ENCODE measurements around the gene LMAN1L. TPM values are rescaled to one million over a fixed set of nuclear protein-coding genes. Genes with fewer than 3 reads are reported as not detected.

Gene LMAN1L
- total RNA-seq, 4 donors from 2014 or later: 0.42 TPM; not detected in 3

DNA sequence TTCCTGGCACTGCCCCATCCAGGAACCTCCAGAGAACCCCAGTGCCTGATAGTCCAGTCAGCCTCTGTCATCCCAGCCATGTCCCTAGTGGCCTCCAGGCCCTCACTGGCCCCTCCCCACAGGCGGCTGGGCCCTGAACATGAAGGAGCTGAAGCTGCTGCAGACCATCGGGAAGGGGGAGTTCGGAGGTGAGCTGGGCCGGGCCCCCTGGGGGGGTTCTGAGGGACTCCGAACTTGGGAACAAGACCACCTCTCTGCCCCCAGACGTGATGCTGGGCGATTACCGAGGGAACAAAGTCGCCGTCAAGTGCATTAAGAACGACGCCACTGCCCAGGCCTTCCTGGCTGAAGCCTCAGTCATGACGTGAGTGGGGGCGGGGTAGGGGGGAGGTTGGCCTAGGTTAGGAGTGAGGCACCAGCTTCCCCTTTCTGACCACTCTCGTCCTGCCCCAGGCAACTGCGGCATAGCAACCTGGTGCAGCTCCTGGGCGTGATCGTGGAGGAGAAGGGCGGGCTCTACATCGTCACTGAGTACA, 12.0 kb upstream of the LMAN1L start:
- WGBS, 2 donors: 79 to 83% methylated on average over 19 to 20 of the region's 20 CpGs
- H3K36me3 ChIP-seq: peaks cover 0 to 65% (median 14%) of the 10 kb centered on the region in 3 donors
- H3K9me3 ChIP-seq: no peaks in the 10 kb centered on the region
- no peak overlapping the region for H3K4me3 ChIP-seq
- peaks cover 0 to 22% (median 14%) of the 10 kb centered on the region in 4 donors for H3K4me1 ChIP-seq
- TF ChIP-seq EP300 (IDR thresholded peaks at IDR 0.05) (no peak), POLR2A (IDR thresholded peaks at IDR 0.05) (no peak)
- TF ChIP-seq, protein P1, sequence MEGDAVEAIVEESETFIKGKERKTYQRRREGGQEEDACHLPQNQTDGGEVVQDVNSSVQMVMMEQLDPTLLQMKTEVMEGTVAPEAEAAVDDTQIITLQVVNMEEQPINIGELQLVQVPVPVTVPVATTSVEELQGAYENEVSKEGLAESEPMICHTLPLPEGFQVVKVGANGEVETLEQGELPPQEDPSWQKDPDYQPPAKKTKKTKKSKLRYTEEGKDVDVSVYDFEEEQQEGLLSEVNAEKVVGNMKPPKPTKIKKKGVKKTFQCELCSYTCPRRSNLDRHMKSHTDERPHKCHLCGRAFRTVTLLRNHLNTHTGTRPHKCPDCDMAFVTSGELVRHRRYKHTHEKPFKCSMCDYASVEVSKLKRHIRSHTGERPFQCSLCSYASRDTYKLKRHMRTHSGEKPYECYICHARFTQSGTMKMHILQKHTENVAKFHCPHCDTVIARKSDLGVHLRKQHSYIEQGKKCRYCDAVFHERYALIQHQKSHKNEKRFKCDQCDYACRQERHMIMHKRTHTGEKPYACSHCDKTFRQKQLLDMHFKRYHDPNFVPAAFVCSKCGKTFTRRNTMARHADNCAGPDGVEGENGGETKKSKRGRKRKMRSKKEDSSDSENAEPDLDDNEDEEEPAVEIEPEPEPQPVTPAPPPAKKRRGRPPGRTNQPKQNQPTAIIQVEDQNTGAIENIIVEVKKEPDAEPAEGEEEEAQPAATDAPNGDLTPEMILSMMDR (IDR thresholded peaks at IDR 0.05): no peak
- peak overlapping the region in 1 of 4 donors; percentile 20 for H3K27ac ChIP-seq
- no peak for DNase-seq (ENCODE audit: low spot score in 2 of 2)
- H3K27me3 ChIP-seq: no peaks in the 10 kb centered on the region

DNA sequence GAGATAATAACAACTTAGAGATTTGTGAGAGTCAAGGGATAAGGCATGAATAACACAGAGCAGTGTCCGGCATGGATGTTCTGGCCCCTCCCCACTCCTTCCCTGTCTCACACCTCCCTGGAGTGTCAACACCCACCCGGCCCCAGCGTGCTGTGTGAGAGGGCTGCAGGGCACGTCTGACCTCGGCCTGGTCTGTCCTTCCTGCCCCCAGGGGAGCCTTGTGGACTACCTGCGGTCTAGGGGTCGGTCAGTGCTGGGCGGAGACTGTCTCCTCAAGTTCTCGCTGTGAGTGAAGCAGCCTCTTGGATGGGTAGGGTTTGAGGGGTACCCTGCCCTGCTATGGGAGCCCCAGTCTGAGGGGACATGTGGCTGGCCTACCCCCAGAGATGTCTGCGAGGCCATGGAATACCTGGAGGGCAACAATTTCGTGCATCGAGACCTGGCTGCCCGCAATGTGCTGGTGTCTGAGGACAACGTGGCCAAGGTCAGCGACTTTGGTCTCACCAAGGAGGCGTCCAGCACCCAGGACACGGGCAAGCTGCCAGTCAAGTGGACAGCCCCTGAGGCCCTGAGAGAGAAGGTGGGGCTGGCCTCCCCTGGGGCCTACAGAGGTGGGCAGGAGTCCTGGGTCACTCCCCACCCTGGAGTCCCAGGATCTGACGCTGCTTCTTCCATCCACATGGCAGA, 11.2 kb upstream of the LMAN1L start:
- TF ChIP-seq EP300 (IDR thresholded peaks at IDR 0.05): no peak
- TF ChIP-seq, protein P1 (IDR thresholded peaks at IDR 0.05): no peak
- TF ChIP-seq POLR2A (IDR thresholded peaks at IDR 0.05): no peak
- 85 to 90% methylated on average over 12 to 16 of the region's 18 CpGs for WGBS, 2 donors

DNA sequence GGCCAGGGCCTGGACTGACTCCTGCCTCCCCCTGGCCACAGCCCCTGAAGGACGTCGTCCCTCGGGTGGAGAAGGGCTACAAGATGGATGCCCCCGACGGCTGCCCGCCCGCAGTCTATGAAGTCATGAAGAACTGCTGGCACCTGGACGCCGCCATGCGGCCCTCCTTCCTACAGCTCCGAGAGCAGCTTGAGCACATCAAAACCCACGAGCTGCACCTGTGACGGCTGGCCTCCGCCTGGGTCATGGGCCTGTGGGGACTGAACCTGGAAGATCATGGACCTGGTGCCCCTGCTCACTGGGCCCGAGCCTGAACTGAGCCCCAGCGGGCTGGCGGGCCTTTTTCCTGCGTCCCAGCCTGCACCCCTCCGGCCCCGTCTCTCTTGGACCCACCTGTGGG, 10.3 kb upstream of the LMAN1L start:
- no peak for DNase-seq (ENCODE audit: low spot score in 2 of 2)
- H3K27ac ChIP-seq: no peak overlapping the region
- no peak overlapping the region for H3K4me3 ChIP-seq
- H3K36me3 ChIP-seq: peaks cover 0 to 65% (median 14%) of the 10 kb centered on the region in 3 donors
- TF ChIP-seq EP300 (IDR thresholded peaks at IDR 0.05): no peak
- TF ChIP-seq, protein P1 (IDR thresholded peaks at IDR 0.05): no peak
- no peak for TF ChIP-seq POLR2A (IDR thresholded peaks at IDR 0.05)
- H3K27me3 ChIP-seq: no peaks in the 10 kb centered on the region
- H3K9me3 ChIP-seq: no peaks in the 10 kb centered on the region
- WGBS, 2 donors: 83 to 88% methylated on average over 4 to 20 of the region's 20 CpGs
- peaks cover 0 to 23% (median 14%) of the 10 kb centered on the region in 4 donors for H3K4me1 ChIP-seq

More for the DNA sequence above, 11.2 kb upstream of the LMAN1L start:
- peaks cover 0 to 65% (median 14%) of the 10 kb centered on the region in 3 donors for H3K36me3 ChIP-seq
- H3K27ac ChIP-seq: no peak overlapping the region
- H3K4me1 ChIP-seq: peaks cover 0 to 22% (median 14%) of the 10 kb centered on the region in 4 donors
- H3K9me3 ChIP-seq: no peaks in the 10 kb centered on the region
- H3K4me3 ChIP-seq: no peak overlapping the region
- DNase-seq (ENCODE audit: low spot score in 2 of 2): no peak
- H3K27me3 ChIP-seq: no peaks in the 10 kb centered on the region

DNA sequence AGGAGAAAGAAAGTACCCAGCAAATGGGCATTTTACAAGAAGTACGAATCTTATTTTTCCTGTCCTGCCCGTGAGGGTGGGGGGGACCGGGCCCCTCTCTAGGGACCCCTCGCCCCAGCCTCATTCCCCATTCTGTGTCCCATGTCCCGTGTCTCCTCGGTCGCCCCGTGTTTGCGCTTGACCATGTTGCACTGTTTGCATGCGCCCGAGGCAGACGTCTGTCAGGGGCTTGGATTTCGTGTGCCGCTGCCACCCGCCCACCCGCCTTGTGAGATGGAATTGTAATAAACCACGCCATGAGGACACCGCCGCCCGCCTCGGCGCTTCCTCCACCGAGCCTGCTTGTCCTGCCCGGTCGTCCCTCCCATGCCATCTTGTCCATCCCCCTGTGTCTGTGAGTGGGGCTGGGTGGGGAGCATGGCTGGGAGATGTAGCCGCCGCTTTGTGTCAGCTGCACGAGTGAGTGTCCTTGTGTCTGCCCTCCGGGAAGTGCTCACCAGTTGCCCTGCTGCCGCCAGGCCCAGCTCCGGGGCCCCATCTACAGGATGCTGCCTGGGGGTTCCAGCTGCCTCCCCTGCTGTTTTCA, 9.7 kb upstream of the LMAN1L start:
- Histone ChIP-seq H3K27ac (no peak overlapping the region), H3K36me3 (peaks cover 0 to 65% (median 14%) of the 10 kb centered on the region in 3 donors), H3K4me3 (no peak overlapping the region), H3K9me3 (no peaks in the 10 kb centered on the region), H3K4me1 (peaks cover 0 to 28% (median 12%) of the 10 kb centered on the region in 4 donors), H3K27me3 (no peaks in the 10 kb centered on the region)
- DNase-seq (ENCODE audit: low spot score in 2 of 2): no peak
- 88 to 92% methylated on average over 18 to 31 of the region's 31 CpGs for WGBS, 2 donors
- TF ChIP-seq, protein P1 (IDR thresholded peaks at IDR 0.05): no peak
- no peak for TF ChIP-seq POLR2A (IDR thresholded peaks at IDR 0.05)
- no peak for TF ChIP-seq EP300 (IDR thresholded peaks at IDR 0.05)

DNA sequence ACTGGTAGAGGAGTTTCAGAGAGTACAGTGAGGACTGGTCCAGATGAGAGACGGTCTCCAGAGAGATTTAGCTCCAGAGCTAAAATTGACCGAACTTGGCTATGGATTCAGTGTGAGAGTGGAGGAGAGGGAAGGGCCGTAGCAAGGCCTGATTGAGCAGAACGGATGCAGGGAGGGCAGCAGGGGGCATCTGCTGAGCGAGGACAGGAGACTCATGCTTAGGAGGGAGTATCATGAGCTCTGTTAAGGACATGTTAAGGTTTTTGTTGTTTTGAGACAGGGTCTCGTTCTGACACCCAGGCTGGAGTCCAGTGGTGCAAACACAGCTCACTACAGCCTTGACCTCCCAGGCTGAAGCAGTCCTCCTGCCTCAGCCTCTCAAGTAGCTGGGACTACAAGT, 7.7 kb upstream of the LMAN1L start:
- Histone ChIP-seq H3K9me3 (no peaks in the 10 kb centered on the region), H3K4me3 (no peak overlapping the region), H3K4me1 (peaks cover 0 to 18% (median 2%) of the 10 kb centered on the region in 4 donors), H3K27me3 (no peaks in the 10 kb centered on the region), H3K36me3 (peaks cover 0 to 47% (median 9%) of the 10 kb centered on the region in 3 donors), H3K27ac (no peak overlapping the region)
- DNase-seq (ENCODE audit: low spot score in 2 of 2): no peak
- 68 to 72% methylated on average over 6 of the region's 6 CpGs for WGBS, 2 donors
- TF ChIP-seq, protein P1 (IDR thresholded peaks at IDR 0.05): no peak
- TF ChIP-seq EP300 (IDR thresholded peaks at IDR 0.05) (no peak), POLR2A (IDR thresholded peaks at IDR 0.05) (no peak)

Data from tibial nerve (tissue), 4 donors.